HG02970 (cell line): ENCODE measurements around the gene LGI4.
"Not testable (repeated sequence)": the region's sequence is repeated elsewhere in the genome, so short reads cannot be mapped to it uniquely, and the experiment has no call there.

ENCODE experiments used
- ATAC-seq: cut with Tn5 transposase; IDR thresholded peaks from one replicate; pipeline ENCODE4 v1.9.1; 2021; ENCODE audit warnings: mild to moderate bottlenecking, moderate library complexity, moderate number of reproducible peaks; ENCODE audit not compliant: unreplicated experiment, low FRiP score

The LGI4 gene

DNA sequence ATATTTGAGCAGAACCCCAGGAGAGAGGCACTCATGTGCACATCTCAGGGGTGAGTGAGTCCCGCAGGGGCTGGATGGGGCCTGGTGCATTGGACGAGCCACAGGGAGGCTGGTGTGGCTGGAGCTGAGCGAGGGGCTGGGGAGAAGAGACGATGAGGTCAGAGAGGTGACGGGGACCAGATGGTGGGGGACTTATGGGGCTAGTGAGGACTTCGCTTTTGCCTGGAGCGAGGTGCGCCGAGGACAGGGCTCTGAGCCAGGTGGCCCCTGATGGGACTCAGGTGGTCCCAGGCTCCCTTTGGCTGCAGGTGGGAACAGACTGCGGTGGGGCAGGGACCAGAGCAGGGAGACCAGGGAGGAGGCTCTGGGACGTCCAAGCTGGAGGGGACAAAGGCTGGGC is 26.1 kb downstream of the LGI4 start:
- ATAC-seq, result no peak

DNA sequence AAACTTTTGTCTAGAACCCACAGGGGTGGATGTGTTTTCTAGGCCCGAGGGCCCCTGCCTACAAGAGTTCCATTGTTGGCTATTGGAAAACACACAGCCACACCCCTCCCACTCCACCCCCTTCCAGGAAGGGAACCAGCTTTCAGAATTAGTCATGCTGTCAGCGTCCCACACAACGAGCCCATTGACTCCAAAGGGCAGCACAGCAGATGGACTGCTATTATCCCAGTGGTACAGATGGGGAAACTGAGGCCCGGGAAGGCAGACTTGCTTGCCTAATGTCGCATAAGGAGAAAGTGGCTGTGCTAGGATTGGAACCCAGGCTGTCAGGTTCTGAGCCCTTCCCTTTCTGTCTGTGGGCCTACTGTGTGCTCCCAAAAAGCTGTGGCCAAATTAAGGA is 27.3 kb downstream of the LGI4 start:
- ATAC-seq, result no peak

DNA sequence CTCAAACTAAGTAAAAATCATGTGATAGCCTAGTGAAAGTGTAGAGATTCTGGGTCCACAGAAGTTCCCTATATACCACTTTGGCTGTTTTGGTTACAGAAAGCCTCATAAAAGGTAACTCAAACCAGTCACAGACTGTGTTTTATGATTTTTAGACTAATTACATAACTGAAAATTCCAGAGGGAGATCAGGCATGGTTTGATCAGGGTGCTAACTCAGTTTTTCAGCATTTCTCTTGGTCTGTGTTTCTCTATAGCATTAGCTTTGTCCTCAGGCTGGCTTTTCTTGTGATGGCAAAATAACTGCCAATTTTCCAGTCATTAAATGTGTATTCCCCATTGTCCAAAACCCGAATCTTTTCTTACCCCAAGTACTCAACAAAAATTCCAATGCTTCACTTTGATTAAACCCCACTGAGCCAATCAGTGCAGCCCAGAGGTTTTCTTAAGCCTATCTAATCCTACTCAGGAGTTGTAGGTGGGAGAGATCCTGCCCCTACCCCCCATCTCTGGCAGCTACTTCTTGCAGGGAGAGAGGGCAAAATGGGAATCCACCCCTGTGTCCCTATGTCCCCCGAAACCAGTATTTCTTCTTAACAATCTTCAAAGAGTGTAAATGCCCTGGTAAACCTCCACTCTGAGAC is 27.8 kb downstream of the LGI4 start:
- ATAC-seq, result no peak

DNA sequence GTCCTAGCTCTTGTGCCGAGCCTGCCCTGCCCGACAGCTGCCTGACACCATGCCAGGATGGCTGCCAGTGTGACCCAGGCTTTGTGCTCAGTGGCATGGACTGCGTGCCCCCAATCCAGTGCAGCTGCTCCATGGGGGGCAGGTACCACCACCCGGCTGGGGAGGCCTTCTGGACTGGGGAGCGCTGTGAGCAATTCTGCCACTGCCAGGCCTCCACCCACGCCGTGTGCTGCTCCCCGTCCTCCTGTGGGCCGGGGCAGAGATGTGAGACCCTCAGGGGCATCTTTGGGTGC is 28.6 kb downstream of the LGI4 start:
- no peak for ATAC-seq

DNA sequence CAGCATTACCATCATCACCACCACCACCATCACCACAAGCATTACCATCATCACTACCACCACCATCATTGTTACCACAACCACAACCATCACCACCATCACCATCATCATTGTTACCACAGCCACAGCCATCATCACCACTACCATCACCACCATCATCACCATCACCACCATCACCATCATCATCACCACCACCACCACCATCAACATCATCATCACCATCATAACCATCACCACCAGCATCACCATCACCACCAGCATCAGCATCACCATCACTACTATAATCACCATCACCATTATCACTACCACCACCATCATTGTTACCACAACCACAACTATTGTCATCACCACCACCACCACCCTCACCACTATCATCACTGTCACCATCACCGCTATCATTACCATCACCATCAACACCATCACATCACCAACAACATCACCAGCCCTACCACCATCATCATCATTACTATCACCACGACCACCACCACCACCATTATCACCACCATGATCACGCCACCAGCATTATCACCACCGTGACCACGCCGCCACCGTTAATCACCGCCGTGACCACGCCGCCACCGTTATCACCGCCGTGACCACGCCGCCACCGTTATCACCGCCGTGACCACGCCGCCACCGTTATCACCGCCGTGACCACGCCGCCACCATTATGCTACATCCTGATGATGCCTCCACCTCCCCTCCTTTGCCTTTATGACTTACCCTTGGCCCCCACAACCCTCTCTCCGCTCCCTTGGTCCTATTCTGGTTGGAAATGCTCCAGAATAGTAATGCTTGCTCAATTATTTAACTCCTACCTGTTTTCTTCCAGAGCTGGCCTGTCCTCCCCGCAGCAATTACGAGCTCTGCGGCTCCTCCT is 29.2 kb downstream of the LGI4 start:
- no peak for ATAC-seq

DNA sequence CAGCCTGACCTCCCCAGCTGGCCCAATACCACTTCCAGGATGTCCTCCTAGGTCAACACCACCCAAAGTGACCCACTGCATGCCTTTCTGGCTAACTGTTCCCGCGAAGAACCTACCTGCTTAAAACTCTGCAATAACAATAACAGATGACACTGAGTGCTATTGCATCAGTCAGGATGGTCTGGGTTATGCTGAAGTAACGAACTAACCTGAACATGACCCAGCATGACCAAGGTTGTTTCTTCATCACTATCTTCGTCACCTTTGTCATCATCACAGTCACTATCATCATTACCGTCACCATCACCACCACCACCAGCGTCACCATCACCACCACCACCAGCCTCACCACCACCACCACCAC is 29.8 kb downstream of the LGI4 start:
- no peak for ATAC-seq

DNA sequence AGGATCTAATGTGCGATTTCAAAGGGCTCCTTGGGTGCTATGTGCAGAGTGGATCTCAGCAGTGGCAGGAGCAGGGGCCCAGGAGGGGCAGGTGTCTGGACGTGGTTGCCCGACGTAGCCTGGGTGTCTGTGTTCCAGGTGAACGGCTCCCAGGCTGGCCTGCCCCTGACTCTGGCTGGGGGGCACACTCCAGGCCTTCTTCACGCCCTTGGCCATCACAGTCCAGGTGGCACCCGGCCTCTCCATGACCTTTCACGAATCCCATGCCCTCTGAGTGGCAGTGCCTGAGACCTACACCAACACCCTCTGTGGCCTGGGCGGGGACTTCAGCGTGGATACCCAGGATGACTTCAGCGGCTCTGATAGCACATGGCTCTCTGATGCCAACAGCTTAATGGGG is 30.5 kb downstream of the LGI4 start:
- no peak for ATAC-seq

DNA sequence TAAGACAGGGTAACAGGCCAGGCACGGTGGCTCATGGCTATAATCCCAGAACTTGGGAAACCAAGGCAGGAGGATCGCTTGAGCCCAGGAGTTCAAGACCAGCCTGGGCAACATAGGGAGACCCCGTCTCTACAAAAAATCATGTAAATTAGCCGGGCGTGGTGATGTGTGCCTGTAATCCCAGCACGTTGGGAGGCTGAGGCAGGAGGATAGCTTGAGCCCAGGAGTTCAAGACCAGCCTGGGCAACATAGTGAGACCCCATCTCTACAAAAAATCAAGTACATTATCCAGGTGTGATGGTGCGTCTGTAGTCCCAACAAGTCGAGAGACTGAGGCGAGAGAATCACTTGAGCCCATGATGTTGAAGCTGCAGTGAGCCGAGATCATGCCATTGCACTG is 31.2 kb downstream of the LGI4 start:
- not testable (repeated sequence) for ATAC-seq

DNA sequence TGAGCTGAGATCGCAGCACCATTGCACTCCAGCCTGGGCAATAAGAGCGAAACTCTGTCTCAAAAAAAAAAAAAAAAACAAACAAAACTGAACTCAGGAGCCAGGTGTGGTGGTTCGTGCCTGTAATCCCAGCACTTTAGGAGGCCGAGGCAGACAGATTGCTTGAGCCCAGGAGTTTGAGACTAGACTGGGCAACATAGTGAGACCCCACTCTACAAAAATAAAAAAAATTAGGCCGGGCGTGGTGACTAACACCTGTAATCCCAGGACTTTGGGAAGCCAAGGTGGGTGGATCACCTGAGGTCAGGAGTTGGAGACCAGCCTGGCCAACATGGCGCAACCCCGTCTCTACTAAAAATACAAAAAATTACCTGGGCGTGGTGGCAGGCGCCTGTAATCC is 32.9 kb downstream of the LGI4 start:
- not testable (repeated sequence) for ATAC-seq

DNA sequence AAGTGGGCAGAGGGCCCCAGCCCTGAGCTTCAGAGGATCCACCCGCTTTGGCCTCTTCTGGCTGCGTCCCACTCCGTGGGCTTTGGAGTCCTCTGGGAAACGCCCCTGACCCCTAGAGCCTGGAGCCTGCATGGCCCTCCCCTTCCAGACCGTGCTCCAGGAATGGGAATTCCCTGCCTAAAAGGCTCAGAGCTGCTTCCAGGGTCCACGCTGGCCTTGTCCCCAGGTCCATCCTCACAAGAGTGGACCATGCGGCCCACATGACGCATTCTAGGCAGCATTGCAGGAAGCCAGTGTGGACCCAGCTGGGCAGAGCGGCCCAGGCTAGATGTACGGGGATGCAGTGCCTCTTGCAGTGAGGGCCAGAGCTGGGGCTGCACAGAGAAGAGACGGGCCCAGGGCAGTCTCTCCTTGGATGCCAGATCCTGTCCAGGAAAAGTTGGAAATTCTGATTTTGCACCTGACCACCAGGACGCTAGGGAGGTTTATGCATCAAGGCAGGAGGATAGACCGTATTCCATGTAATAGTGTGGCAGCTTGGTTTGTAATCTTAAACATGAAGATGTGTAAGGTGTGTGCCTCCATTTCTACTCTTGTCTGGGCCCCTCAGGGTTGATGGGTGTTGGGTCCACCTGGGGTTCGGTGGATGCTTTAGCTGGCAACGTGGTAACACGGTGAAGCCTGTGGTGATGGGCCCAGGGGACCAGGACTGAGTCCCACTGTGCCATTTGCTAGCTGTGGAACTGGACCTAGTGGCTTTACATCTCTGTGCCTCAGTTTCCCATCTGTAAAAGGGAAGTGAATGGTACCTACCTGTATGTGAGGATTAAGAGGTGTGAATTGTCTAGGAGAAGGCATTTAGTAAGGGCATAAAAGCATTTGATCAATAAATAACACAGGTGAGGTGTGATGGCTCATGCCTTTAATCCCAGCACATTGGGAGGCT is 34.0 kb downstream of the LGI4 start:
- ATAC-seq, result no peak

DNA sequence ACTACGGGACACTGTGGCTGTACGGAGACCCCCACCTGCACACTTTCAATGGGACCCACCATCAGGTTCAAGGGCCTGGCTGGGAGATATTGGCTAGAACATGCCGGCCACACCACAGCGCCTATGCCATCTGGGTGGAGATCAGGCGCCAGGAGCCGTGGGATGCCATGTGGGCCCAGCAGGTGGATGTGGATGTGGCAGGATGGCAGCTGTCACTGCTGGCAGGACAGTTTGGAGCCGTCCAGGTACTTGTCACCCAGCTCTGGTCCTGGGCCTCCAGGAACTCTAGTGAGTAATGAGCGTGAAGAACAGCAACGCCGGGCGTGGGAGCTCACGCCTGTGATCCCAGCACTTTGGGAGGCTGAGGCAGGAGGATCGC is 35.0 kb downstream of the LGI4 start:
- no peak for ATAC-seq

DNA sequence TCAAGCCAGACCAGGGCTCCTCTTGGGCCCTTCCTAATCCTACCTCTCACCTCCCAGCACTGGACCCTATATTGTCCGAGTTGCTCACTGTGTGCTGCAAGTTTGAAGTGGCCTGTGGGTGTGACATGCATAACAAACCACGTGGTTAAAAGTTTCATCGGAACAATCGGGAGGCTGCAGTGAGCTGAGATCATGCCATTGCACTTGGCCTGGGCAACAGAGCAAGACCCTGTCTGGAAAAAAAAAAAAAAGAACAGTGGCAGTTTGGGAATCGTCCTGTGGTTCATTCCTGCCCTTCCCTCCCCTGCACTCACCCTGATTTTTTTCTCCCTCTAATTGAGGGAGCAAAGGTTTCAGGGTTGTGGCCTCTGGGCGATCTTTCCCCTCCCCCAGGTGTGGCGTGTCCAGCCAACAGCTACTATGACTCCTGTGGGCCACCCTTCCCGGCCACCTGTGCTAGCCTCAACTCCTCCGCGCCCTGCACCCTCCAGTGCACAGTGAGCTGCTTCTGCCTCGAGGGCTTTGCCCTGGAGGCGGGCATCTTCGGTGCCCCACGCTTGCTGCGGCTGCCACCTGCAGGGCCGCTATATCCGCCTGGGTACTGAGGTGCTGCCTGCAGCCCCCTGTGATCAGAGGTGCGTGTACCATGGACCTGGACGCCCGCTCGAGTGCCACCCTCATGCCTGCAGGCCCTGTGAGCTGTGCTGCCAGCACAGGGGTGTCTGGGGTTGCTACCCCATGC is 35.5 kb downstream of the LGI4 start:
- no peak for ATAC-seq

DNA sequence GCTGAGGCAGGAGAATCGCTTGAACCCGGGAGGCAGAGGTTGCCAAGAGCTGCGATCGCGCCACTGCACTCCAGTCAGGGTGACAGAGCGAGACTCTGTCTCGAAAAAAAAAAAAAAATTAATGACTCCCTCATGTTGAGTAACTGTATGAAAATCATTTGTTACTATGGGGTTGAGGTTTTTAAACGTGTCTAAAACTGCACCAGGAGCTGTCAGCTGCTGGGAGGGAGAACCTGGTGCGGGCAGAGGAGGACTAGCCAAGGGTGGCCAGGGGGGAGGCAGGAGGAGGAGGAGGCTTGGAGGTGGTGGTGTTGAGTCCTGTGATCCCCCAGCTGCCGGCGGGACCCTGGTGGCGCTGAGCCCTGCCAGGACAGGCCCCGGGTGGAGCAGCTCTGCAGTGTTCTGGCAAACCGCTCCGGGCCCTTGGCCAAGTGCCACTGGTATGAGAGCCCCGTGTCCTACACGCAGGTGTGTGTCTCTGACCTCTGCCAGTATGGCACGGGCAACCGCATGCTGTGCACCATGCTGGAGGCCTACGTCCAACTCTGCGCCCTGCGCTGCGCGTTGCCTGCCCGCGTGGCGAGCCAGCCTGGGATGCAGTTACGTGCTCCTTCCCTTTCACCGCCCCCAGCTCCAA is 36.3 kb downstream of the LGI4 start:
- ATAC-seq, result no peak

DNA sequence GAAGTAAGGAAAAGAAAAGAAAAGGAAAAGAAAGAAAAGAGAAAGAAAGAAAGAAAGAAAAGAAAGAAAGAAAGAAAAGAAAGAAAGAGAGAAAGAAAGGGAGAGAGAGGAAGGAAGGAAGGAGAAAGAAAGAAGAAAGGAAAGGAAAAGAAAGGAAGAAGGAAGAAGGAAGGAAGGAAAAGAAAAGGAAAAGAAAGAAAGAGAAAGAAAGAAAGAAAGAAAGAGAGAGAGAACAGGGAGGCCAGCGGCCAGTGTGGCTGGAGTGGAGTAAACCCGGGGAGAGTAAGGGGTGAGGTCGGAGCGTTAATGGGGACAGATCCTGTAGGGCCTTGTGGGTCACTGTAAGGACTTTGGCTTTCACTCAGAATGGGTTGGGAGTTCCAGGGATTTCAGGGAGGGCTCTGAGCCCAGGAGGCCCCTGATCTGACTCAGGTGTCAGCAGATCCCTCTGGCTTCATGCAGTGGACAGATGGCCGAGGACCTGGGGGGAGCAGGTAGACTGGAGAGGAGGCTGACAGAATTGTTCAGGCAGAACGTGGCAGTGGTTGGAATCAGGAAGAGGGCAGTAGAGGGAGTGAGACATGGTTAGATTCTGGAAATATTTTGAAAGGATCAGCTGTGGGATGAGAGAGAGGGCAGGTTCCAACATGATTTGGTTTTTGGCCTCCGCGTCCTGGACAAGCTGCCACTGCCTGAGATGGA is 39.0 kb downstream of the LGI4 start:
- no peak for ATAC-seq

DNA sequence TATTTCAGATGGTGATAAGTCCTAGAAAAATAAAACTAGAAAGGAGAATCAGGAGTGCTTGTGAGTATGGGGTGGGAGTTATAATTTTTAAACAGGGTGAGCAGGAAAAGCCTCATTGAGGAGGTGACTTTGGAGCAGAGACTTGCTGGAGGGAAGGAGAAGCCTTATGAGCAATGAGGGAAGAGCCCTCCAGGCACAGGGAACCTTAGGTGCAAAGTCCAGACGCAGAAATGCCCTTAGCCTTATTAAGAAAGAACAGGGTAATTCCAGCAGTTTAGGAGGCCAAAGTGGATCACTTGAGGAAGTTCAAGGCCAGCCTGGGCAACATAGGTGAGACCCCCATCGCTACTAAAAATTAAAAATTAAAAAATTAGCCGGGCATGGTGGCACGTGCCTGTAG is 40.2 kb downstream of the LGI4 start:
- no peak for ATAC-seq

DNA sequence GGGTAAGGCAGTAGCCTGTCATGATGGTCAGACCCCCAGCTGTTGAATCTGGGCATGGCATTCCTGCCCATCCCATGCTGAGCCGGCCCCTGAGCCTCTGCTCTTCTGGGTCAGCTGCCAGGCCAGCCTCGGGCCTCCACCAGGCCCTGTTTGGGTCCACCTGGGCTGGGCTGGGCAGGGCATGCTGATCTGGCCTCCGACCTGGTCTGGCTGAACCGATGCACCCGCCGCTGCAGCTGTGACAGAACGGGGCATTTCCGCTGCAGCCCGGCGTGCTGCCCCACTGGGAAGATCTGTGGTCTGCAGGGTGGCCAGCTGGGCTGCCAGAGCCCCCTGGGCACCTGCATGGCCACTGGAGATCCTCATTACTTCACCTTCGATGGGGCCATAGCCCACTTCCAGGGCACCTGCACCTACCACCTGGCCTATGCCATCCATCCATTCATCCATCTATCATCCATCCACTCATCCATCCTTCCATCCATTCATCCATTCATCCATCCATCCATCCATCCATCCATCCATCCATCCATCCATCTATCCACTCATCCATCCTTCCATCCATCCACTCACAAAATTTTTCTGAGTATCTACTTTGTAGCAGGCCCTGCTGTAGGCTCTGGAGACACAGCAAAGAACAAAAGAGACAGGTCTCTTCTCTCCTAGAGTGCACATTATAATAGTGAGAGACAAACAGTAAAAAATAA is 40.8 kb downstream of the LGI4 start:
- no peak for ATAC-seq

DNA sequence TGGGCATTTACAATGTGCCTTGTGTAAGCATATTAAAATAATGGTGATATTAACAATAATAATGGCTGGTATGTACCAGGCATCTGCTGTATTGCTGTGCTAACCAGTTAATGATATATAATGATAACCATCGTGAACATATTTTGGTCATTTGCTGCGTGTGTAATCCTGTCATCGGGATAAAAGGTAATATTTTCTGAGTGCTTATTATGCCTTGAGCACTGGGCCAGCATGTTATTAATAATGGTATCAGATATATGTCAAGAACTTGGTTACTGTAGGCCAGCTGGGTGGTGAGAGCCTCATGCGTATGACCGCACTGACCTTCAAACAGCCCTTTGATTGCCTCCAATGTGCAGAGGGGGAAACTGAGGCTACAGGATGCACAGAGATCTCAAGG is 41.4 kb downstream of the LGI4 start:
- no peak for ATAC-seq

DNA sequence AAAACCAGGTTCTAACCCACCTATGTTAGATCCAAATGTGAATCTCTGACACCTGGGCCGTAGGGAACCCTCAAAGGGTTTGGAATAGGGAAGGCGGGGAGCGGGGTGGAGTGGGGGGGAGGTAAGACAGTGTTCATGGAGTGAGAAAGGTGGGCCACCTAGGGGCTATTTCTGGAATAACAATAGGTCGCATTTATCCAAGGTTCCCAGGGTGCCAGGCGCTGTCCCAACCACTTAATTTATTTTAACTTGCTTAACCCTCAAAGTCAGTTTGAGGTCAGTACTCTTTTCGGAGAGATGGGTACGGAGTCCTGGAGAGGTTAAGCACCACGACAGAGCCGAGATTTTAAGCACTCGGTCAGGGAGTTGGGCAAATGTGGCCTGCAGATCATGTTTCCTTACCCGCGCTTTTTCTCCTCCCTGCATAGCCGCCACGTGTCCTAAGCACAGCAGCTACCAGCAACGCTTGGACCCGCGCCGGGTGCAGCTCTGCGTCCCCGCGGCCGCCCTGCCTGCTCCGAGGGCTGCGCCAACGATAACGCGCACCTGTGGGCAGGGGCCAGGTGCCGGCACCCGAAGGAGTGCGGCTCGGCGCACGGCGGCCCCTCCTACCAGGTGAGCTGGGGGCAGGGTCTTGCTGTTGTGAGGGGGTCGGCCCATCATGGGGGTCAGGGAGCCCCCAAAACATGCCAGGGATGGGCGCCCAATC is 44.2 kb downstream of the LGI4 start:
- ATAC-seq, result no peak

DNA sequence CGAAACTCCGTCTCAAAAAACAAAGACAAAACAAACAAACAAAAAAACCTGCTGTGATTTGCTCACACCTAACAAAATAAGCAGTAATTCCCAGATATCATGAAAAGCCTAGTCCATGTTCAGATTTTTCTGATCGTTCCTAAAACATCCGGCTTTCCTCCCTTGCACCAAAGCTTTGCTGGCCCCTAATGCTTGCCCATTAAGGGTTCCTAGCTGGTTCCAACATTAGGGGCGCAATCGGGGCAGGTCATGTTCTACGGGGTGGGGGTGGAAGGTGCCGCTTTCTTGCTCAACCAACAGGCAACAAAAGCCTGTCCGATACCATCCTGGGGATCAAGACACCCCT is 44.7 kb downstream of the LGI4 start:
- ATAC-seq, result no peak
